ENCODE data around the gene ARHGAP28. TPM values are rescaled to one million over a fixed set of nuclear protein-coding genes. Genes with fewer than 3 reads are reported as not detected.

ARHGAP28 gene
- total RNA-seq, 1 experiment from 2014 or later = 15.1 TPM

GRCh38 chr18:6745504-6746031 lies 16.1 kb downstream of the ARHGAP28 start:
- Histone ChIP-seq H3K4me1 (peaks cover 57% of the 10 kb centered on the region), H3K4me3 (no peak overlapping the region), H3K27me3 (no peaks in the 10 kb centered on the region), H3K9me3 (replicated peaks) (no peaks in the 10 kb centered on the region; the same call in 1 of the 2 replicates), H3K27ac (peak overlapping the region; percentile 54), H3K36me3 (no peaks in the 10 kb centered on the region)
- peak in 1 of 2 experiments; percentile 54 for DNase-seq

- Histone ChIP-seq H3K27me3 (no peaks in the 10 kb centered on the region), H3K9me3 (replicated peaks) (no peaks in the 10 kb centered on the region; the same call in 1 of the 2 replicates), H3K4me3 (no peak overlapping the region), H3K4me1 (peaks cover 52% of the 10 kb centered on the region), H3K27ac (peak overlapping the region; percentile 54), H3K36me3 (no peaks in the 10 kb centered on the region)
- DNase-seq = peak in 1 of 2 experiments; percentile 39
These were observed 17.0 kb downstream of the ARHGAP28 start for GRCh38 chr18:6746386-6746960.

GRCh38 chr18:6747646-6748045 lies 18.1 kb downstream of the ARHGAP28 start:
- H3K4me1 ChIP-seq = peaks cover 59% of the 10 kb centered on the region
- H3K27me3 ChIP-seq = no peaks in the 10 kb centered on the region
- no peaks in the 10 kb centered on the region for H3K36me3 ChIP-seq
- H3K4me3 ChIP-seq = no peak overlapping the region
- DNase-seq = peak; percentile 58 to 72
- H3K9me3 ChIP-seq (replicated peaks) = no peaks in the 10 kb centered on the region; the same call in 1 of the 2 replicates
- peak overlapping the region; percentile 22 for H3K27ac ChIP-seq

- H3K4me3 ChIP-seq = no peak overlapping the region
- no peaks in the 10 kb centered on the region; the same call in 1 of the 2 replicates for H3K9me3 ChIP-seq (replicated peaks)
- no peak for DNase-seq
- no peaks in the 10 kb centered on the region for H3K36me3 ChIP-seq
- no peaks in the 10 kb centered on the region for H3K27me3 ChIP-seq
- H3K27ac ChIP-seq = peak overlapping the region; percentile 22
- peaks cover 64% of the 10 kb centered on the region for H3K4me1 ChIP-seq
These were observed 18.7 kb downstream of the ARHGAP28 start for GRCh38 chr18:6748241-6748640.

GRCh38 chr18:6750411-6750810 lies 20.9 kb downstream of the ARHGAP28 start:
- H3K9me3 ChIP-seq (replicated peaks) = no peaks in the 10 kb centered on the region; the same call in 1 of the 2 replicates
- H3K27ac ChIP-seq = no peak overlapping the region
- H3K4me3 ChIP-seq = no peak overlapping the region

GRCh38 chr18:6751222-6751621 lies 21.7 kb downstream of the ARHGAP28 start:
- no peak for DNase-seq
- Histone ChIP-seq H3K27me3 (no peaks in the 10 kb centered on the region), H3K4me1 (peaks cover 40% of the 10 kb centered on the region), H3K9me3 (replicated peaks) (no peaks in the 10 kb centered on the region), H3K4me3 (no peak overlapping the region), H3K27ac (no peak overlapping the region; the same call in 1 of the 2 replicates), H3K36me3 (no peaks in the 10 kb centered on the region)

More at GRCh38 chr18:6750411-6750810, 20.9 kb downstream of the ARHGAP28 start:
- H3K4me1 ChIP-seq = peaks cover 48% of the 10 kb centered on the region
- H3K36me3 ChIP-seq = no peaks in the 10 kb centered on the region
- no peaks in the 10 kb centered on the region for H3K27me3 ChIP-seq
- DNase-seq = no peak

GRCh38 chr18:6752202-6752860 lies 22.8 kb downstream of the ARHGAP28 start:
- H3K27me3 ChIP-seq = no peaks in the 10 kb centered on the region

GRCh38 chr18:6755107-6755506 lies 25.6 kb downstream of the ARHGAP28 start:
- Histone ChIP-seq H3K4me1 (peaks cover 47% of the 10 kb centered on the region), H3K9me3 (replicated peaks) (no peaks in the 10 kb centered on the region), H3K4me3 (no peak overlapping the region), H3K27ac (no peak overlapping the region), H3K27me3 (no peaks in the 10 kb centered on the region), H3K36me3 (no peaks in the 10 kb centered on the region)
- DNase-seq = no peak

More at GRCh38 chr18:6752202-6752860, 22.8 kb downstream of the ARHGAP28 start:
- Histone ChIP-seq H3K9me3 (replicated peaks) (no peaks in the 10 kb centered on the region), H3K27ac (peak overlapping the region; percentile 74), H3K36me3 (no peaks in the 10 kb centered on the region), H3K4me3 (no peak overlapping the region), H3K4me1 (peaks cover 36% of the 10 kb centered on the region)
- peak; percentile 47 to 71 for DNase-seq

GRCh38 chr18:6757931-6758330 lies 28.4 kb downstream of the ARHGAP28 start:
- DNase-seq = peak; percentile 53 to 70
- no peaks in the 10 kb centered on the region for H3K9me3 ChIP-seq (replicated peaks)
- peak overlapping the region; percentile 89 for H3K27ac ChIP-seq
- peak overlapping the region; percentile 46 for H3K4me3 ChIP-seq
- no peaks in the 10 kb centered on the region for H3K27me3 ChIP-seq
- peaks cover 33% of the 10 kb centered on the region for H3K4me1 ChIP-seq
- no peaks in the 10 kb centered on the region for H3K36me3 ChIP-seq

GRCh38 chr18:6759579-6759978 lies 30.1 kb downstream of the ARHGAP28 start:
- peak overlapping the region; percentile 89 for H3K27ac ChIP-seq
- no peaks in the 10 kb centered on the region for H3K27me3 ChIP-seq
- H3K4me1 ChIP-seq = peaks cover 30% of the 10 kb centered on the region

GRCh38 chr18:6763524-6763923 lies 34.0 kb downstream of the ARHGAP28 start:
- no peaks in the 10 kb centered on the region for H3K36me3 ChIP-seq
- no peak overlapping the region for H3K27ac ChIP-seq
- no peaks in the 10 kb centered on the region for H3K9me3 ChIP-seq (replicated peaks)
- peaks cover 16% of the 10 kb centered on the region for H3K4me1 ChIP-seq
- DNase-seq = no peak
- H3K4me3 ChIP-seq = no peak overlapping the region
- no peaks in the 10 kb centered on the region for H3K27me3 ChIP-seq

More at GRCh38 chr18:6759579-6759978, 30.1 kb downstream of the ARHGAP28 start:
- Histone ChIP-seq H3K9me3 (replicated peaks) (no peaks in the 10 kb centered on the region), H3K4me3 (no peak overlapping the region), H3K36me3 (no peaks in the 10 kb centered on the region)
- DNase-seq = peak in 1 of 2 experiments; percentile 47

GRCh38 chr18:6764382-6764781 lies 34.9 kb downstream of the ARHGAP28 start:
- Histone ChIP-seq H3K9me3 (replicated peaks) (no peaks in the 10 kb centered on the region), H3K27ac (no peak overlapping the region)
- DNase-seq = no peak

GRCh38 chr18:6773777-6774176 lies 44.3 kb downstream of the ARHGAP28 start:
- H3K4me3 ChIP-seq = no peak overlapping the region
- H3K27me3 ChIP-seq = no peaks in the 10 kb centered on the region
- H3K4me1 ChIP-seq = peaks cover 7% of the 10 kb centered on the region; the same call in 1 of the 2 replicates
- H3K36me3 ChIP-seq = no peaks in the 10 kb centered on the region
- no peak for DNase-seq
- no peak overlapping the region for H3K27ac ChIP-seq
- no peaks in the 10 kb centered on the region for H3K9me3 ChIP-seq (replicated peaks)

More at GRCh38 chr18:6764382-6764781, 34.9 kb downstream of the ARHGAP28 start:
- no peak overlapping the region for H3K4me3 ChIP-seq
- peaks cover 11% of the 10 kb centered on the region for H3K4me1 ChIP-seq
- H3K27me3 ChIP-seq = no peaks in the 10 kb centered on the region
- H3K36me3 ChIP-seq = no peaks in the 10 kb centered on the region

- no peak for DNase-seq
- Histone ChIP-seq H3K9me3 (replicated peaks) (no peaks in the 10 kb centered on the region), H3K4me3 (no peak overlapping the region), H3K36me3 (no peaks in the 10 kb centered on the region), H3K4me1 (peaks cover 11% of the 10 kb centered on the region; the same call in 1 of the 2 replicates), H3K27ac (no peak overlapping the region), H3K27me3 (no peaks in the 10 kb centered on the region)
These were observed 45.7 kb downstream of the ARHGAP28 start for GRCh38 chr18:6775237-6775636.

GRCh38 chr18:6775702-6776101 lies 46.2 kb downstream of the ARHGAP28 start:
- H3K27ac ChIP-seq = no peak overlapping the region
- DNase-seq = no peak
- no peak overlapping the region for H3K4me3 ChIP-seq
- H3K9me3 ChIP-seq (replicated peaks) = no peaks in the 10 kb centered on the region
- H3K27me3 ChIP-seq = no peaks in the 10 kb centered on the region
- no peaks in the 10 kb centered on the region for H3K36me3 ChIP-seq
- peaks cover 11% of the 10 kb centered on the region; the same call in 1 of the 2 replicates for H3K4me1 ChIP-seq
